T-helper 2 cell (primary cell): ENCODE measurements around the gene FXYD4.
"Not testable (repeated sequence)": the region's sequence is repeated elsewhere in the genome, so short reads cannot be mapped to it uniquely, and the experiment has no call there.

ENCODE experiments used
- DNase-seq, 5 experiments: peaks; one replicate each; pipeline versions ENCODE4 v3.0.0 to v3.0.0-alpha.2; 2012 to 2022

FXYD4 gene

DNA sequence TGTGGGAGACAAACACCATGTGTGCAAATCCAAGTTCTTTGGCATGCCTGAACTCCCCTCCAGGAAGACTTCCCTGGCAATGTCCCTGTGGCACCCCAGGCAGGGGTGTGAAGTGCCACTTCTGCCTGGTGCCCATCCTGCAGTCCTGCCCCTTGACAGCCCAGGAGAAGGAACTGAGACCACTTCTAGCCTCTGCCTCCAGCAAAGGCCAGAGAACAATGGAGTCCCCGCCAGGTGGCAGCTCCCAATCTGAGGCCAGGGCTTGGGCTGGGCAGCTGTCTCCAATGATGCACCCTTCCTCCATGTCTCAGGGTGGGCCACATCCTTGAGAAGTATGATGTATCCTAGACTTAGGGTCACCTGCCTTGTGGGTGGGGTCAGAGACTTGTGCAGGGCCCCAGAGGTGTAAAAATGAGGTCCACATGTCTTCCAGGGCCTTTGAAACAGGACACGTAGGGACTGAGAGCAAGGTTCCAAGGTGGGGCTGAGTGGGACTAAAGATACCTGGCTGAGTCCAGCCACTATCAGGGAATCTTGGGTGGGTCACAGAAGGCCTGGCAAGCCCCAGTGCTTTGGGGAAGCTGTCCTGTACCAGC, 5.5 kb downstream of the FXYD4 start:
- DNase-seq = no peak

GRCh38 chr10:43377424-43377883, 6.0 kb downstream of the FXYD4 start:
- DNase-seq = no peak

DNA sequence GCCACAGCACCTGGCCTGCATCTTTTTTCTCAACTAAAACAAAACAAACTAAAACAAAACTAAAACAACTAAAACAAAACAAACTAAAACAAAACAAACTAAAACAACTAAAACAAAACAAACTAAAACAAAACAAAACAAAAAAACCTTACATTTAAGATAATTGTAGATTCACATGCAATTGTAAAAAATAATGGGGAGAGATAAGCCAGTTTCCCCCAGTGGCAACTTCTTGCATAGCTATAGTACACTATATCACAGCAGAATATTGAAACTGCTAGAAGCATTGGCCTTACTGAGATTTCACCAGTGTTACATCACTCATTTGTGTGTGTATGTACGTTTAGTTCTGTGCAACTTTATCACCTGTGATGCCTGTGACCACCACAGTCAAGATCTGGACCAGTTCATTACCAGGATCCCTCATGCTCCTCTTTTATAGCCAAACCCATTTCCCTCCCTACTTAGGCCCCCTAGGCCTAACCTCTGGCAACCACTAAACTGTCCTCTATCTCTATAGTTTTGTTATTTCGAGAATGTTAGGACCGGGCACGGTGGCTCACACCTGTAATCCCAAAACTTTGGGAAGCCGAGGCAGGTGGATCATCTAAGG, 9.3 kb downstream of the FXYD4 start:
- peak in 1 of 5 experiments; percentile 30 for DNase-seq

GRCh38 chr10:43383204-43383971, 12.0 kb downstream of the FXYD4 start:
- no peak for DNase-seq

GRCh38 chr10:43384252-43385221, 13.1 kb downstream of the FXYD4 start:
- no peak for DNase-seq

DNA sequence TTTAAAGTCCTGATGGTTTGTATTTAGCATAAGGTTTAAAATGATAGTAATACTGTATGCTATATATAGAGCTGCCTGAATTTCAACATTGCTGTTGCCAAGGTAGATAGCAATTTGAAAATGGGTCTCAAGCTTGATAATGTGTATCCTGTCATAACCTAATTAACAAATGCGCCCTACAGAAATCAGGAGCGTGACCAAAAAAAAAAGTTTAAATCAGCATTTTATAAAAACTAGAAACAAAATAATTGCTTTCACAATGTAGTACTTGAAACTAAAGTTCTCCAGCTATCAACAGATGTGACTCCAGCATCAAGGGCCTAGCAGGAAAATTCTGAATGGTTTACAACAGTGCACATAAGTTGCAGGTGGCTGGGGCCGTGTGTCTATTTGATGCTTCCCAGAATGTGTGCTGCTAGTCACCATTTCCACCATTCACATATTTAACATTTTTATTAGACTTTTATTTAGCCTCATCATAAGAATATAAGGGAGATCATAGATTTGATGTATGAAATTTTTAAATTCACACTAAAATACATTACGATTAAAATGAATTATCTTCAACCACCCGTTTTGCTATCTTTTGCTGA, 14.1 kb downstream of the FXYD4 start:
- DNase-seq = no peak

DNA sequence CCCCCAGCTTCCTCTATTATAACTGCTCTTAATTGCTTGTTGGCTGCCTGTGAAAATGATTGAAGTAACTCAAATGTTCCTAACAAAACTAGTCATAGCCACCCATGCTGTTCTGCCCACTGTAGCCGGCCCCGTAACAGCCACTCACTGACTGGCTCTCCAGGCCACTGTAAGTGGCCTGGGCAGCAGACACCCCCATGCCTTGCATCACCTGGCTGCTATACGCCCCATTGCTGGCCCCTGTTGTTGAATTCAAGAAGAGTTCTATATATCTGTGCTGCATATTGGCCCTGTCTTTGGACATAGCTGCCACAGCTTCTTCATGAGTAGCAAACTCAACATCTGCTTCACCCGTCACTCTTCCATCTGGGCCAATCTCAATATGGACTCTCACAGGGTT, 15.1 kb downstream of the FXYD4 start:
- no peak for DNase-seq

DNA sequence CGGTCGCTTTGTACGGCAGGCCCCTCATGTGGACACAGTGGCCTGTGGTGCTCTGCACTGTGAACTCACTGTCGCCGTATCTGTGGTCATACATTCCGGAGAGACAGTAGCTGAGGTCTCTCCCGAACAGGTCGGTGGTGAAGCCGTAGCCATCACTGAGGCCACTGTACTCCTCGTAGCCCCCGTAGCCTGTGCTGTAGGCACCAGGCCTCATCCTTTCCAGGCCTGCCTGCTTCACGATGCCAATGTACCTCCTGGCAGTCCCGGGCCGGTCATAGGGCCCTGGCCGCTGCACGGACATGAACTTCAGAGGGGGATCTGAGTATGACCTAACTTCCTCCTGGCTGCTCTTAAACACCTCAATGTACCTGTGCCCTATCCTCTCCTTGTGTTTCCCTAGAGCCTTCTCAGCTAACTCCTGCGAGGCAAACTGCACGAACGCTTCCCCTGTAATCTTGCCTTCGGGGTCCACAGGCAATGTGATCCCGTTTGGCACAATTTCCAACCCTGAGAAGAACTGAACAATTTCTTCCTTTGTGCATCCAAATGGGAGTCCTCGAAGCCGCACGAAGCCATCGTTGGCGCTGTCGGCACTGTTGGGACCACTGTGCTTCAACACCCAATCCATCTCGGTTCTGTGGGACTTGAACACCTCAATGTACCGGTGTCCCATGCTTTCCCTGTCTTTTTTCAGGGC, 15.7 kb downstream of the FXYD4 start:
- DNase-seq = no peak

DNA sequence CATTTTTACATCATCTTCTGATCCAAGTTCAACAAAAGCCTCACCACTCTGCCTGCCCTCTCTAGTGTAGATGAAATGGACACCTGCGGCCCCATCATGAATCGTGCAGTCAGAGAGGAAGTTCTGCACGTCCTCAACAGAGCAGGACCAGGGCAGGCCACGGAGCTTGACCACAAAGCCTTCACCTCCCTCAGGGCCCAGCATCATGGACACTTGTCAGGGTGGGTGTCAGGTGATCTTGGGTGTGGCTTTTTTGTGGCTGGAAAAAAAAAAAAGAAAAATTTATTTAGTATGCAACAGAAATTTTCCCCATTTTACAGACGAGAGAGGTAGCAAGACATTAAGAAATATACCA, 16.2 kb downstream of the FXYD4 start:
- no peak for DNase-seq

GRCh38 chr10:43389867-43390266, 18.4 kb downstream of the FXYD4 start:
- DNase-seq = no peak

DNA sequence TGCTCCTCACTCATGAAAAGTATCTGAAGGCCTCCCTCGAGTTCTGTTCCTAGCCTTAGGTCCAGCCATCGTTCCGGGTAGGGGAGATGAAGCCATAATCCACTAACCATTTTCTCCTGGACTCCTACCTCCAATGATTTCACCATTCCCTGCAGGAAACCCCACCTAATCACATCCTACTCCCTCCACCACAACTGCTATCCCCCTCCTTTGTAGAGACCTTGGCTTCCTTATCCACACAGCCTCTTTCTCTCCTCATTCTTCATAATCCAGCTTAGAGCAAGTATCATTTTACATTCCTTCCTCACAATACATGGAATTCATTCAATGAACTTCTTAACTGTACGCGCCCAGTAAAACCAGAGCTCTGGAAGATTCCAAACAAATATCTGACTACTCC, 18.9 kb downstream of the FXYD4 start:
- no peak for DNase-seq

- peak in 3 of 5 experiments; percentile 27 to 42 (median 35) for DNase-seq
Observed at GRCh38 chr10:43390759-43391158, 19.3 kb downstream of the FXYD4 start.

GRCh38 chr10:43391496-43391895, 20.1 kb downstream of the FXYD4 start:
- DNase-seq = no peak

DNA sequence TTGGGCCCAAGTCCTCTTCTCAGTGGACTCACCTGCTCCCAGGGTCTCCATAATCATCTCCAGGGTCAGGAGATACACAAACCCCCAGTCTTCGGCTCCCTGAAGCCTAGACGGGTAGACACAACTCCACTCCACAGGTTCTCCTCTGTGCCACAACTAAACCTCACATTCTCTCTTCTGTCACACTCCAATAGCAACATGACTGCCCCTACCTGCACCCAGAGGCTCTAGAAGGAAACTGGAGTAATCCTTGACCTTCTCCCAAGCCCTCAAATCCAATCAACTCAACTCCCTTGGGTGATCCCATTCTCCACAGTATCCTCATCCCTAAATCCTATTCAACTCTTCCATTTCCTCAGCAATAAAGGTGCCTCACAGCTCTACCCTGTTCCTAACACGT, 21.3 kb downstream of the FXYD4 start:
- no peak for DNase-seq

DNA sequence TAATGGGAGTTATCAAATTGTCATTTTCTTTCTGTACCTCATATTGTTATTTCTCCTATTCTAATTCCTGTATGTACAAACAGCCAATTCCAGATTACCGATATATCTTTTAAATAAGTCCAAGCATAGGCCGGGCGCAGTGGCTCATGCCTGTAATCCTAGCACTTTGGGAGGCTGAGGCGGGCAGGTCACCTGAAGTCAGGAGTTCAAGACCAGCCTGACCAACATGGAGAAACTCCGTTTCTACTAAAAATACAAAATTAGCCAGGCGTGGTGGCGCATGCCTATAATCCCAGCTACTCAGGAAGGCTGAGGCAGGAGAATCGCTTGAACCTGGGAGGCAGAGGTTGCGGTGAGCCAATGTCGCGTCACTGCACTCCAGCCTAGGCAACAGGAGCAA, 21.8 kb downstream of the FXYD4 start:
- not testable (repeated sequence) for DNase-seq

GRCh38 chr10:43393606-43394360, 22.3 kb downstream of the FXYD4 start:
- DNase-seq = no peak

DNA sequence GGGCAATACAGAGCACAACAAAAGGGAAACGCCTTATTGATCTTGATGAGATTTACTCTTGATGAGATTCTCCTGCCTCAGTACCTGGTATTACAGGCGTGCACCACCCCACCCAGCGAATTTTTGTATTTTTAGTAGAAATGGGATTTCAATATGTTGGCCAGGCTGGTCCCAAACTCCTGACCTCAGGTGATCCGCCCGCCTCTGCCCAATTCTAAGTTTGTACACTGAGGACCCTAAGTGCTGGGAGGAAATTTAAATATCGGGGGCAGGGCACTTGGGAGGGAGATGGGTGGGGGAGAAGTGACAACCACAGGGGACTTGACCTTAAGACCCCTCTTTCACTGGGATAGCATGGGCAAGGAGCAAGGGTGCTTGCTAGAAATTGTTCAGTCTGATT, 23.4 kb downstream of the FXYD4 start:
- no peak for DNase-seq

DNA sequence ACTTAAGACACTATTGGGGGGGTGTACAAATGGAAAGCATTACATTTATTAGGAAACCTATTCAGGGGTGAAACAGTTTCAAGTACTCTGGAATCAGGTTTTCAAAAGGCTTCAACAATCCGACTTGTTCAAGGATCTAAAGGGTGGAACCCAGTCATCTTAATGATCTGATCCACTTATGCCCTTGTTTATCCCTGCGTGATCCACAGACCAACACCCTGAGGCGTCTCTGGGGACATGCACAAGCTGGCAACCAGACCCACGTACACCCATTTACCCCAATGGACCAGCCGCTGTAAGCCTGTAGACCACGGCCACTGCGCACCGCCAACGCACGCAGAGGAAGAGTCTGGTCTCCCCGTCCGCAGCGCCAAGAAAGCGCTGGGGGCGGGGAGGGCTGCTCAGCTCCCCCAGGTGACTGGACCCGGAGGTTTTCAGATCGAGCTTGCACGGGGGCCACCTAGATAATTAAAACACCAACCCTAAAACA, 24.2 kb downstream of the FXYD4 start:
- DNase-seq = peak in 4 of 5 experiments; percentile 27 to 63 (median 32)

DNA sequence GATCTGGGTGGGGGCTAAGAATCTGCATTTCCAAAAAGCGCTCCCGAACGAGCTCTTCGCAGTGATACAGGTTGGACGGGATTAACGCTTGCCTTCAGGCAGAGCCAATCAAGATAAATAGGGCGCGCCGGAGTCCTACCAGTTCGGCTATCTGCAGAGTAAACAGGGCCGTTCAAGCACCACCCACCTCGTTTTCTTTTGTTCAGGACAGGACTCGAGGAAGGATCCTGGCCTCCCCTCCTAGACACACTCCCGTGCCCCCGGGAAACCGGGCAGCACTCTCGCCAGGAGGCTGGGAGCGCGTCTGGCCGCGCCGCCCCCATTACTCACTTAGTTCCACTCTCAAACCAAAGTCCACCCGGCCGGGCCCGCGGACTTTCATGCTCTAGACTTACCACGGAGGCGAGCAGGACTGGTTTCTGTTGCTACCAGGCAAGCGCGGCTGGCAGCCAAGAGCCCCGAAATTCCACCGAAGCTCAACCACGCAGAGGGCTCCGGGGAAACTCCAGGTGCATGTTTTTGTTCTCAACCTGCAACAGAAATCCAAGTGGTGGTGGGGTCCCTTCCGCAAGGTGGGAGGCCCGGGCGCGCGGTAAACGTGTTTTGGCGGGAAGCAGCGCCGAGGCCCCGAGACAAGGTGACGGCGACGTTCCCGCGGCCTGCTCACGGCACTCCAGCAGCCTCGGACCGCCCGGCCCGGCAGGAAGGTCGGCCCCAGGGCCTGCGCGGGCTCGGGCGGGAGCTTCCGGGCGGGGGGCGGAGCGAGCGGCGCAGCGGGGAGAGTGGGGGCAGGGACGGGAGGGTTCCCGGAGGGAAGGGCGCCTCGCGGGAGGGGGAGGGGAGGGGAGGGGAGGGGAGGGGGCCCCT, 24.9 kb downstream of the FXYD4 start:
- peak; percentile 38 to 86 (median 57) for DNase-seq
